HG02840 (cell line): ENCODE data around the gene SLC19A1.

Source experiments
- ATAC-seq: cut with Tn5 transposase; IDR thresholded peaks from one replicate; pipeline ENCODE4 v1.9.1; 2021; ENCODE audit warnings: mild to moderate bottlenecking, moderate library complexity, moderate number of reproducible peaks; ENCODE audit not compliant: unreplicated experiment, low FRiP score

Gene SLC19A1

DNA sequence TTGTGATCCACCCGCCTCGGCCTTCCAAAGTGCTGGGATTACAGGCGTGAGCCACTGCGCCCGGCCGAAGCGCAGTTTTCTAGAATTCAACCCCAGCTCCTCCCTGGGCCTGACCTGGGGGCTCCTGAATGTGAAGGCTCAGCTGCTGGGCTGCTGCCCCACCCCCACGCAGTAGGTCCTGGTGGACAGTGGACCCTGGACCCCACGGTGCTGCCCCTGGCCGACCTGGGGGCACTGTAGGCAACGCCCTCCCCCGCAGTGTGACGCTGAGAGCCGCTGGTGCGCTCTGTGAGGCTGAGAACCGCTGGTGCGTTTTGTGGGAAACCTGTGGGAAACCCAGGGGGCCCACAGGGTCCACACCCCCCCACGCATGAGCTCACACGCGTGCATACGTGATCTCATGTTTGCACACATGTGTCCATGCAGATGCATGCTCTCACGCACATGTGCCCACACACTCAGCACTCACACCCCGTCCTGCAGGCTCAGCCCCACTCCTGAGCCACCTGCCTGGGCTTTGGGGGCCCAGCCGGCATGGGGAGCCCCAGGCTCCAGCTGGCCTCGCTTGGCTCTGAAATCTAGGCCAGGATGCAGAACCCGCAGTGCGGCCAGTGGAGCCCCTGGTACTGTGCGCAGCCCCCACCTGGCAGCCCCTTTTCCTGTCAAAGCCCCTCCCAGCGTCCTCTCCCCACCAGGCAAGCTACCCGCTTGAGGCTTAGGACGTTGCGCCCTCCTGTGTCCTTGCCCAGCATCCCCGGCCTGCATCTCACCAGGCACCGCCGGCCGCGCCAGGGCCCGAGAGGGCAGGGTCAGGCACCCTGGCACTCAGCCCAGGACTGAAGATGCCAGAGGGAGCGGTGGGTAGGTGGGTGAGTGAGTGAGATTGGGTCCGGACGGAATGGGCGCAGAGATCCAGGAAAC, 69.5 kb downstream of the SLC19A1 start:
- ATAC-seq, result no peak

- ATAC-seq, result no peak
Observed at GRCh38 chr21:45471525-45472221, 70.6 kb downstream of the SLC19A1 start.

DNA sequence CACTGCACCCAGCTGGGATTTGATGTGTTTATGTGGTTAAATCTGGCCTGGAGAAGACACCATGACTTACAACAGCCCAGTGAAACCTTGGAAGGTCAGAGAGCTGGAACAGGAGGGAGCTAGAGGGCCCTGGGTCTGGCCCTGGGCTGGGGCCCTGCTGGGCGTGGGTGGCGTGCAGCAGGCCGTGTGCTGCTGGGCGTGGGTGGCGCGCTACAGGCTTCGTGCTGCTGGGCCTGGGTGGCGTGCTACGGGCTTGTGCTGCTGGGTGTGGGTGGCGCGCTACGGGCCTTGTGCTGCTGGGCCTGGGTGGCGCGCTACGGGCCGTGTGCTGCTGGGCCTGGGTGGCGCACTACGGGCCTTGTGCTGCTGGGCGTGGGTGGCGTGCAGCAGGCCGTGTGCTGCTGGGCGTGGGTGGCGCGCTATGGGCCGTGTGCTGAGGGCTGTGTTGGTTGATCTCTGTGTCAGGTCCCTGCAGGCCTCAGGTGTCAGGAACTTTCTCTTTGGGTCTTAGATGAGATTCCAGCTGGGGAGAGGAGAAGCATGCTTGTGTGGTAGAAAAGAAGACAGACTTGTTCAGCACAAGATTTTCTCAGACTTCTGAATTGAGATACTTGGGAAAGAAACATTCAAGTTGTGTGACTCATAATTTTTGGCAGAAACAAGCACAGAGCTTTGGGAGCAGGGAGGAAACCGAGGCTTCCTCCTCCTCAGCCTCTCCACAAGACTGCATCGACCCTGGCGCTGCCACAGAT, 71.3 kb downstream of the SLC19A1 start:
- no peak for ATAC-seq

GRCh38 chr21:45470087-45470515, 72.1 kb downstream of the SLC19A1 start:
- ATAC-seq, result no peak

DNA sequence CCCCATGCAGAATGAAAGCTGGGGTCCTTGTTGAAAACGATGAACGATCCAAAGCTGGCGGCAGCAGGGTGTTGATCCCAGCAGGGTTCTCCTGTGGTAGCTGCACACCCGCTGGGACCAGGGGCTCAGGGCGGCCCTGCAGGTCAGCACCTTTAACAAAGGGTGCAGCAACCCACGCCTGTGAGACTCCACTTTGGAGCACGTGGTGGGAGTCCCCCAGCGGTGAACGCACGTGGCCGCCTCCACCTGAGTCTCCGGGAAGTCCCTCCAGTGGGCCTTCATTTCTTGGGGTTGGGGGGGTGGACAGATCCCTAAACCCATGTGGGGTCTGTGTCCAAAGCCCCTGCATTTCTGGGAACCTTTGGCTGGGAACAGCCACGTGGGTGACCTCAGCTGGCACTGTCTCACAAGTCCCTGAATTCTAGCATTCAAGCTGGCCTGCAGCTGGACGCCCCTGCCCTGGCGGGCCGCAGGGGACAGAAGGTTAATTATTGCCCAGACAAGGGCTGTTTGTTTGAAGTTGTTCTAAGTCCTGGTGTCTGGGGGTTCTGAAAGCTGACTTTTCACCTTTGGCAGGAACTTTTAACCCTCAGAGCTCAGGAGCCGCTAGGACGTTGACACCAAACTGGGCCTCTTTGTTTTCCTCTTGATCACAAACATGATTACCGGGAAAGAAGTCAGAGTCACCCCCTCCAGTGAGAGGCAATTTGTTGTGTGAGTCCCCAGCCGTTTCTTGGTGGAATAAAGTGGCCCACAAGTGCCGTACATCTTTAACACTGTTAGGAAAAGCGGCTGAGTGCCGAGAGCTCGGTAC, 72.8 kb downstream of the SLC19A1 start:
- ATAC-seq, result no peak

- no peak for ATAC-seq
Observed at GRCh38 chr21:45468971-45469272, 73.3 kb downstream of the SLC19A1 start.

GRCh38 chr21:45468051-45468970, 73.9 kb downstream of the SLC19A1 start:
- ATAC-seq, result no peak

DNA sequence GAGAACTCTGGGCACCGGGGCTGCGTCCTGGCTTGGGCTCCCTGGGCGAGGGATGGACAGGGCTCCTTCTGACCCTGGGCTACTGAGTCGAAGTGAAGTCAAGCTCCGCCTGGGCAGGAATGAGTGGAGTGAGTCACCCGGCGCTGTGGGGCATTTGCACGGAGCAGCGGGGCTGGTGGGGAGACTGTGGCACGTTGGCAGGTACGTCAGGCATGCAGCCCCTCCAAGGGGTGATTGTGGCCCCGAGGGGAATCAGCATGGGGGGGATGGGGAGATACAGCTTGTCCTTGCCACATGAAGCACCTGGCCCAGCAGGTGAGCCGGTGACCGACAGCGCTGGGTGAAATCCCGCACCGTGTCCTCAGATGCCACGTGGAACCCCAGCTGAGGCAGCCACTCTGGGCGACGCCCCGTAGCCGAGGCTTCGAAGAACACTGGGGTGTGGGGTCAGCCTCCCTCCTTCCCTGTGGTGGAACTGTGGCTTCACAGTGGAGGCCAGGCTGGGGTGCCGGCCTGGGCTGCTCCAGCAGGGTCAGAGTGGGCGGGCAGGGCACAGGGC, 74.9 kb downstream of the SLC19A1 start:
- ATAC-seq, result no peak

GRCh38 chr21:45466330-45467220, 75.7 kb downstream of the SLC19A1 start:
- ATAC-seq, result no peak

DNA sequence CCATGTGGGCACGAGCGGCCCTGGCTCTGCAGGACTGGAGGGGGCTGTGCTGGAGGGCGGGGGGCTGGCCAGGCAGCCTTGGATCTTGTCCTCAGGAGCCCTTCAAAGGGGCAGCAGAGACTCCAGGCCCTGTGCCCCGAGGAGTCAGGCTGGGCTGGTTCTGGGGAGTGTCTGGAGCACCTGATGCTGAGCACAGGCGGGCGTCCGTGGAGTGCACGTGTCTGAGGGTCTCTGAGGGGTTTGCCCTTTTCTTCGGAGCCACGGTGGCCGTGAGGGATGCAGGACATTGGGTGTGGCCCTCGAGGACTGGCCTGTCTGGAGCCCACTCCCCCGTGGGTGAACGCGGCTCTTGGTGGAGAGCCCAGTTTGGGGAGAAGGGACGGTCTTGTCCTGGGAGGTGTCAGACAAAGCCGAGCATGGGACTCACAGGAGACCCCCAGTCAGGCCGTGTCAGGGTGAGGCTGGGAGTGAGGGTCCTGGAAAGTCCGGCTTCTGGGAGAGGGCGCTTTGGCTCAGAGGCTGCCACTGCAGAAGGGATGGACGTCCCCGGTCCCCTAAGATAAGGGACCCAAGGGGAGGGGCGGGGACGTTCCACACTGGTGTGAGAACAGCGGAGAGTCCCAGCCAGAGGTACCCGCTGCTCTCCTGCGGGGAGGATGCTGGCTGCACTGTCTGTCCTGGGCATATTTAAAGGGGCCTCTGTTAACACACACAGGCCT, 76.5 kb downstream of the SLC19A1 start:
- no peak for ATAC-seq

DNA sequence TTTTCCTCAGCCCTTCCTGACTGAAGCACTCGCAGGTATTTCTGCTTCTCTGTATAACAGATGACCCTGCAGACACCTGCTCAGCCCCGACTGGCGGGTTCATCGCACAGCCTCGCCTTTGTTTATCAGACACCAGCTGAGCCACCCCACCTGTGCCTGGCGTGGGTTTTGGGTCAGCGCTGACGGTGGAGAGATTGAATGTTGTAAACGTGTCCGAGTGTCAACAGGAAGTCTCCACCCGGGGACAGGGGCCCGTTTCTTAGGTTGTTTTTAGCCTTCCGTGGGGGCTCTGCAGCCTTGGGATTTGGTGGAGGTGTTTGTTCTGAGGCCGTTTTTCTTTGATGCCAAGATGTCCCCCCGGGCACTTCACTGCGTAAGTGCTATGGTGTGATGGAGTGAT, 77.1 kb downstream of the SLC19A1 start:
- ATAC-seq, result no peak

DNA sequence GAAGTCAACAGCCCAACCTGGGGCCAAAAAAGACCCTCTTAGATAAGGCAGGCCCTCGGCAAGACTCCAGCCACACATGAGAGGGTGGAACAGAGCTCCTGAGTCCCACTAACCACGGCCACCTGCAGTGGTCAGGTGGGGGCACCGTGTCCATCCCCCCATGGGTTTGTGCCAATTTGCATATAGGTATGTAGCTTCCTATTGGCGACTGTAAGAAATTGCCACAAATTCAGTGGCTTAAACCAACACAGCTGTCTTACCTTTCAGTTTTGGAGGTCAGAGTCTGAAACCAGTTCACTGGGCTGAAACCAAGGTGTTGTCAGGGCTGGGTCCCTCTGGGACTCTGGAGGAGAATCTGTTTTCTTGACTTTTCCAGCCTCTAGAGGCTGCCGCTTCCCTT, 77.9 kb downstream of the SLC19A1 start:
- ATAC-seq, result no peak

GRCh38 chr21:45463871-45464270, 78.4 kb downstream of the SLC19A1 start:
- ATAC-seq, result no peak

- no peak for ATAC-seq
Observed at GRCh38 chr21:45461806-45462341, 80.4 kb downstream of the SLC19A1 start.

- no peak for ATAC-seq
Observed at GRCh38 chr21:45461369-45461750, 80.9 kb downstream of the SLC19A1 start.

DNA sequence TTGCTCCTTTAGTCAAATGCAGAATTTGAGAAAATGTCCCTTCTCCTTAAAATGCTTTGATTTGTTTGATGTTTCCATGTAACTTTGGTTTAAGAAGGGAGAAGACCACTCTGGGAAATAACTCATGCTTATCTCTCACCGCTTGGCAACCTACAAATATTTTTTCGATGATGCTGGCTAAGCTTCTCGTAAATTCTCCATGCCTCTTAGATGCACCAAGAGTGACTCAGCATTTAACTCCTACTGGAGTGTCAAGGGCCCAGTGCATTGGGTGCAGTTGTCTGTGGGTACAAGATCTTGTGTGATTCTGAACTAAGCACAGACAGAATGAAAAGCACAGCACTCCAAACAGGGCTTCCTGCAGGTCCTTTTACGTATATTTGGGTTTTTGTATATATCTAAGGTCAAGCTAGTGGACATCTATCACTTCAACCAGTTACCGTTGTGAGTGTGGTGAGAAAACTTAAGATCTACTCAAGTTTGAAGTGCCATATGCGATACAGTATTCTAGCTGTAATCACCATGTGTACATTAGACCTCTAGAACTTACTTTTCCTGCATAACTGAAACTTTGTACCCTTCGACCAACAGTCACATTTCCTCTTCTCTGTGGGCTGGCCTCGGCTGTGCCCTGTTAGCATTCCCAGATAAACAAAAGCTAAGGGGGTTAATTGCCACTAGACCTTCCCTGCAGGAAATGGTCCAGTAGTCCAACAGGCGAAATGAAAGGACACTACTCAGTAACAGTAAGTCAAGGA, 81.5 kb downstream of the SLC19A1 start:
- ATAC-seq, result no peak
